Measurements from ENCODE around the gene GIT2. TPM values are rescaled to one million over a fixed set of nuclear protein-coding genes. Genes with fewer than 3 reads are reported as not detected.

Gene GIT2
- total and polyA plus RNA-seq, 10 of the 15 experiments (the other 5 are each of a cell fraction or from before 2014, with no cell fraction given): 9.1 to 49.9 (median 43.9) TPM

GRCh38 chr12:110029290-110029815 is 33.2 kb upstream of the GIT2 start (continued):
- TF ChIP-seq PAX5 (IDR thresholded peaks at IDR 0.05; ENCODE audit: borderline replicate concordance, low read depth, low read length): no peak

- intact Hi-C loops (cut with micrococcal nuclease; ENCODE audit: unreplicated experiment) (no loop called here), in situ Hi-C loops (cut with MboI) (no loop called here)
- DNase-seq (ENCODE audit: low read depth, low spot score) (no peak), FAIRE-seq (no peak), ATAC-seq (no peak)
- POLR2A ChIA-PET: no interaction called here
- WGBS (ENCODE audit: insufficient coverage, insufficient replicate concordance, low lambda C conversion rate, missing lambda C conversion rate): 86% methylated on average over 6 of the region's 6 CpGs
- CTCF ChIA-PET: no interaction called here
- no peaks in the 10 kb centered on the region for H3K27me3 ChIP-seq (replicated peaks in 1 of 2; ENCODE audit: control insufficient read depth in 2 of 2, insufficient read depth in 2 of 2, low read length in 1 of 2)
- no TSS peak for BruUV-seq (replicated peaks)
- H3K4me1 ChIP-seq (ENCODE audit: control insufficient read depth, insufficient read depth, low read length): no peaks in the 10 kb centered on the region
- no peak overlapping the region for H3K9ac ChIP-seq (ENCODE audit: control insufficient read depth, insufficient read depth, low read length)
- no peak overlapping the region for H3K4me2 ChIP-seq (ENCODE audit: control insufficient read depth, insufficient read depth)
- RAD21 ChIA-PET (ENCODE audit: unreplicated experiment): interaction anchor here (1.0 kb wide), 1 partner anchor 24 kb away, joined by 4 read pairs; no protein-coding TSS in a partner anchor
- SMC1A ChIA-PET (ENCODE audit: uncharacterized antibody, unreplicated experiment): interaction anchor here (1.2 kb wide), 1 partner anchor 11 kb away, joined by 3 read pairs; no protein-coding TSS in a partner anchor
- no peaks in the 10 kb centered on the region for H4K20me1 ChIP-seq (ENCODE audit: control insufficient read depth, insufficient read depth)
- no peaks in the 10 kb centered on the region for H3K79me2 ChIP-seq (ENCODE audit: control insufficient read depth, insufficient read depth, low read length)
- no peak overlapping the region for H3K4me3 ChIP-seq
- H2AFZ ChIP-seq (ENCODE audit: control insufficient read depth, low read depth, low read length): no peak overlapping the region
- peaks cover 10 to 31% of the 10 kb centered on the region in 2 experiments for H3K36me3 ChIP-seq (ENCODE audit: control insufficient read depth in 2 of 2, insufficient read depth in 2 of 2, low read length in 1 of 2)
- H3K9me3 ChIP-seq (replicated peaks; ENCODE audit: control insufficient read depth, insufficient read depth, low read length): no peaks in the 10 kb centered on the region
- H3K27ac ChIP-seq (ENCODE audit: control insufficient read depth, insufficient read depth): no peak overlapping the region
- TF ChIP-seq JUND (IDR thresholded peaks at IDR 0.05; ENCODE audit: low read depth, low read length) (no peak), MLLT1 (IDR thresholded peaks at IDR 0.05) (no peak), HDAC6 (IDR thresholded peaks at IDR 0.05; ENCODE audit: unreplicated experiment) (no peak), SPI1 (IDR thresholded peaks at IDR 0.05; ENCODE audit: borderline replicate concordance, insufficient read depth, low read depth, low read length) (no peak), IRF3 (IDR thresholded peaks at IDR 0.05) (no peak), RAD51 (IDR thresholded peaks at IDR 0.05) (no peak), BMI1 (IDR thresholded peaks at IDR 0.05; ENCODE audit: borderline replicate concordance) (no peak), EP300 (IDR thresholded peaks at IDR 0.05; ENCODE audit: borderline replicate concordance in 1 of 2, control insufficient read depth in 1 of 2, low read depth in 2 of 2, low read length in 2 of 2) (no peak), E4F1 (IDR thresholded peaks at IDR 0.05; ENCODE audit: borderline replicate concordance, partially characterized antibody) (no peak), ATF3 (IDR thresholded peaks at IDR 0.05; ENCODE audit: borderline replicate concordance, extremely low read depth, low read depth, low read length) (no peak), SRF (IDR thresholded peaks at IDR 0.05; ENCODE audit: low read depth in 2 of 2, low read length in 2 of 2) (no peak), POLR2AphosphoS5 (IDR thresholded peaks at IDR 0.05; ENCODE audit: low read length) (no peak), CBFB (IDR thresholded peaks at IDR 0.05; ENCODE audit: low read depth) (no peak), NFYA (IDR thresholded peaks at IDR 0.05; ENCODE audit: borderline replicate concordance, low read depth, low read length) (no peak), SREBF1 (IDR thresholded peaks at IDR 0.05; ENCODE audit: low read length) (no peak), TARDBP (IDR thresholded peaks at IDR 0.05; ENCODE audit: borderline replicate concordance) (no peak), NFYB (IDR thresholded peaks at IDR 0.05; ENCODE audit: insufficient read depth, low read depth, low read length) (no peak)
These were observed 32.2 kb upstream of the GIT2 start for GRCh38 chr12:110028323-110028722.
